ENCODE measurements around the gene CFAP299.

DNA sequence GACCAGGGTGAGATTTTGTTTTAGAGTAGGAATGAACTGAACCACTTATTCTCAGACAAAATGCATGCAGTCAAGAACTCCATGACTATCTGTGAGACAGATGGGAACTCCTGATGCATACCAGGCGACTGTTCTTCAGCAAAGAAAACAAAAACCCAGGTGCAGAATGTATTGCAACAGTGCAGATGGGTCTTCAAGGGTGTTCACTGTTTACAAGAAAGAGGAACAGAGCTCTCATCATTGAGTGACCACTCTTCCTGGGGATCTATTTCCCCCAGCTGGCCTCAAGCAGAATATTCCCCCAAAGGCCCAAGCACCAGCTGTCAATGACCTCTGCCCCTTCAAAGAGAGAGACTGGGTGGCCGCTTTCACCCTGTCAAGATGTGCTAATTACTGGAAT, 655.3 kb downstream of the CFAP299 start:
- TF ChIP-seq, protein P1, sequence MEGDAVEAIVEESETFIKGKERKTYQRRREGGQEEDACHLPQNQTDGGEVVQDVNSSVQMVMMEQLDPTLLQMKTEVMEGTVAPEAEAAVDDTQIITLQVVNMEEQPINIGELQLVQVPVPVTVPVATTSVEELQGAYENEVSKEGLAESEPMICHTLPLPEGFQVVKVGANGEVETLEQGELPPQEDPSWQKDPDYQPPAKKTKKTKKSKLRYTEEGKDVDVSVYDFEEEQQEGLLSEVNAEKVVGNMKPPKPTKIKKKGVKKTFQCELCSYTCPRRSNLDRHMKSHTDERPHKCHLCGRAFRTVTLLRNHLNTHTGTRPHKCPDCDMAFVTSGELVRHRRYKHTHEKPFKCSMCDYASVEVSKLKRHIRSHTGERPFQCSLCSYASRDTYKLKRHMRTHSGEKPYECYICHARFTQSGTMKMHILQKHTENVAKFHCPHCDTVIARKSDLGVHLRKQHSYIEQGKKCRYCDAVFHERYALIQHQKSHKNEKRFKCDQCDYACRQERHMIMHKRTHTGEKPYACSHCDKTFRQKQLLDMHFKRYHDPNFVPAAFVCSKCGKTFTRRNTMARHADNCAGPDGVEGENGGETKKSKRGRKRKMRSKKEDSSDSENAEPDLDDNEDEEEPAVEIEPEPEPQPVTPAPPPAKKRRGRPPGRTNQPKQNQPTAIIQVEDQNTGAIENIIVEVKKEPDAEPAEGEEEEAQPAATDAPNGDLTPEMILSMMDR (IDR thresholded peaks at IDR 0.05; ENCODE audit: poor library complexity), result no peak
- no peak for TF ChIP-seq EZH2 (IDR thresholded peaks at IDR 0.05; ENCODE audit: borderline replicate concordance)
